NCI-H1105 (cell line): Measurements from ENCODE around the gene ASXL3.
A peak's percentile ranks its signal among the peaks of the same experiment; 100 is the strongest.

Source experiments
- DNase-seq: peaks from one replicate; lab custom pipeline; 2025; lab: John Stamatoyannopoulos, UW

ASXL3 gene

DNA sequence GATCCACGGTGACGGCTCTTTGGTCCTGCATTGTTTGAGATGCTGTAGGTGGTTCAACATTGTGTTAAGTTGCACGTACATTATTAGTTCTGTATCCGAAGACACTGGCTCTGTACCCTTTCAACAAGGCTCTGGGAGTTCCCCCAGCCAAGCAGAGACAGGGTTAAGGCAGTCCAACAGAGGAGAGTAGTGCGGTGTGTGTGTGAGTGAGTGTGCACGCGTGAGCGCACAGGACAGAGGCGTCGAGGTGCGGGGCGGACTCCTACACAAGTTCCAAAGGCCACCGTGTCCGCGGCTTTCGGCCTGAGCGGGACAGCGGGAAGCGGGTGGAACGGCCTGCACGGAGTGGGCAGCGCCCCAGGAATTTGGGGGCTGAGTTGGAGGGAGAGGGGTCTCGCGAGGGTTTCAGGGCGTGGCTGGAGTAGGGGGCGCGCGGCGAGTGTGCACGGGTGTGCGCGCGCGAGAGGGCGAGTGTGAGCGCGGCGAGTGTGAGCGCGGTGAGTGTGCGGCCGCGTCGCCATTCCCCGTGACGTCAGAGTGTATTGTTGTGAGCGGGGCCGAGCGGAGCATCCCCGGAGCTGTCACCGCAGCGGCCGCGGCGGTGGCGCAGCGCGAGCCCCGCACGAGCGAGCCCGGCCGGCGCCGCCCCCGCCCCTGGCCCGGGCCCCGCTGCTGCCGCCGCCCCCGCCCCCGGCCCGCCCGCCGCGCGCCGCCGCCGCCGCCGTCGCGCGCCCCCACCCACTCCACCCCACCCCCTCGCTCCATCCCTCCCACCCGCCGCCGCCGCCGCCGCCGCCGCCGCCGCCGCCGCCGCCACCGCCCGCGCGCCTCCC is at the start of gene ASXL3:
Gene ASXL3 (plus strand): TSS at position 535 of the 833 bp plus-strand sequence. CDS start 413 bp downstream, outside the sequence.
- DNase-seq: peak; percentile 34

DNA sequence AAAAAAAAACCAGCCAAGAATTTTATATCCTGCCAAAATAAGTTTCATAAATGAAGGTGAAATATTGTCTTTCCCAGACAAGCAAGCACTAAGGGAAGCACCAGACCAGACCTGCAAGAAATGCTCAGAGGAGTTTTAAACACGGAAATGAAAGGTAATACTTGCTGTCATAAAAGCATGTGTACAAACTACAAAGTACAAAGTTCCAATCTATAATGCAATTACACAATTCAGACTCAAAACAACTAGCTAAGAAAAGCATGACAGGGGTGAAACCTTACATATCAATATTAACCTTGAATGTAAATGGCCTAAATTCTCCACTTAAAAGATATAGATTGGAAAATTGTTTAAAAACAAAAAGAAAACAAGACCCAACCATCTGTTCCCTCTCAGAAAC is 45.0 kb upstream of the ASXL3 start:
- DNase-seq: no peak

- peak; percentile 39 for DNase-seq
Measured at GRCh38 chr18:33536904-33537303, 41.1 kb upstream of the ASXL3 start.

DNA sequence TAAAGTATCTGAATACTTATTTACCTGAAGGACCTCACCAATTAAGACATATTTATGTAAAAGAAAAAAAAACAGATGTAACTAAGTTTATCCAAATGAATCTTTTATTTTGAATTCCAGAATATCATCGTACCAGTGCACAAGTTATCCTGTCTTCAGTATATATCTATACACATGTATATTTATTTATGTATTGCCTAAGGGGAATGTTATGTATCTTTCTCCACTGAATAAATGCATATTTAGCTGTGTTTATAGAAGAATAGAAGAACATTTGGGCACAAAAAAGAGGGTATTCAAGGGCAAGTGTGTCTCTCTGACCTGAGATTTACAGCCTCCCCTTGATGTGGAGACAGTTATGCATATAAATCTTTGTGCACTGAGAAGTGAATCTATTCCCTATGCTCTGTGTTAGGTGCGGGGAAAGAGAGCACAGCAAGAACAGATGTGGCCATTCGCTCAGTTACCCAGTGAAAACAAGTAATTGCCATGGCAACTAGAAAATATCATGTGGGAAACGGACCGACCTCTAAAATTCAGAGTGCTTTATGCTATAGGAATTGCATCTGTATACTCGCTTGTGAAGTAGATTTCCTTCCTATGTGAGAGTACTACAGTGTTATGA is 39.5 kb upstream of the ASXL3 start:
- DNase-seq: no peak

DNA sequence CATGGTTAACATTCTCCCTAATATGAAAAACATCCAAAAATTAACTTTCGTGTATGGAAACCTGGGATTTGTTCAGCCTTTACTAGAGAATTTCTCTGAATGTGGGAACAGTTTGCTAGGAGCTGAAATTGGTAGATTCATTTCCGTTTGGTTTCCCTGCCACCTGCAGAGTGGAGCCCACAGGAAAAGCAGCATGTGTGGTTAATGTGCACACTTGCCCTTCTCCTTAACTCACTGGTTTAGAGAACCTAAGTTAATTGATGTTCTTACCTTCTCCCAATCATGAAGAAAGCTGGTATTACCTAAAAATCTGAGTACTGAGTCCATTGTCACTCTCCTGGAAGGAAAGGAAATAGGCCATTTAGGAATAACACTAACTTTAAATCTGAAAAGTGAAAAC is 37.6 kb upstream of the ASXL3 start:
- DNase-seq: no peak

DNA sequence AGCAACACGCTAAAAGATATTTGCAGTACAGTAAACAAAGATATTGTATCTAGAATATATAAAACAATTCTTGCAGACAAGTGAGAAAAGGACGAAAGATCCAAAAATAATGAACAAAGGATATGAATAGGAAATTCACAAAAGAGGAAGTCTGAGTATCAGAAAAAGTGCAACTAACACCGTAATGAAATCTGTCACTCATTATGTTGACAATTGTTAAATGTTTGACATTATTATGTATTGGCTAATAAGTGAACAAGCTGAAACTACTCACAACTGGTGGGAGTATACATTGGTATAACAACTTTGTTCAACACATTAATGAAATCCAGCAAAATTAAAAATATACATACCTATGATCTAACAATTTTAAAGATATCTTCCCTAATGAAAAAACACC is 36.7 kb upstream of the ASXL3 start:
- no peak for DNase-seq

GRCh38 chr18:33556846-33557245 is 21.2 kb upstream of the ASXL3 start:
- DNase-seq: no peak

GRCh38 chr18:33557706-33558105 is 20.3 kb upstream of the ASXL3 start:
- DNase-seq: no peak

GRCh38 chr18:33558529-33558928 is 19.5 kb upstream of the ASXL3 start:
- no peak for DNase-seq

DNA sequence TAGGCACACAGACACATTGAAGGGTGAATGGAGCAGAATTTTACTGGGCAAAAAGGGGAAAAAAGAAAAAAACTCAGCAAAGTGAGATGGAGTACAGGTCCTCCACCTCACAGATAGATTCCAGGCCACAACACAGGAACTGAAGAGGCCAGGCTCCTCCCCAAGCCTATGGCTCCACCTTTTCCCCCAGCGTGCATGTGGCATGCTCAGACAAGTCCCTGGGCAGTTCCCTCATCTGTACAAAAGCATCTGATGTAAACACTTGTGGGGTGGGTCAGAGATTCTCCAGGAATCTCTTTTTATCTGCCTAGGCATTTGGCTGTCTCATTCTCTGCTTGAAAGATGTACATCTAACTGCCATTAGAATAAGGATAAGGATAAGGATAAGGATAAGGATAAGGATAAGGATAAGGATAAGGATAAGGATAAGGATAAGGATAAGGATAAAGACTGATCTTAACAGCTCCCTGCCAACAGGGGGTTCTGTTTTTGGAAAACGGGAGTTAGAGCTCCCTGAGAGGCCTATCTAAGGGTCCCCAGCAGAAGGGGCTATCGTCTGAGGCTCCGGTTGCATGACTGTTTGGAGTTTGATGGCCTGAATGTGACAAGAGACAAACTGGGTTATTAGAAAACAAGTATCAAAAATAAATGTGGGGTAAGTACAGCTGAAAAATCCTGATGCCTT is 17.2 kb upstream of the ASXL3 start:
- DNase-seq: no peak

GRCh38 chr18:33562741-33563140 is 15.3 kb upstream of the ASXL3 start:
- DNase-seq: no peak

GRCh38 chr18:33567705-33568104 is 10.3 kb upstream of the ASXL3 start:
- no peak for DNase-seq

DNA sequence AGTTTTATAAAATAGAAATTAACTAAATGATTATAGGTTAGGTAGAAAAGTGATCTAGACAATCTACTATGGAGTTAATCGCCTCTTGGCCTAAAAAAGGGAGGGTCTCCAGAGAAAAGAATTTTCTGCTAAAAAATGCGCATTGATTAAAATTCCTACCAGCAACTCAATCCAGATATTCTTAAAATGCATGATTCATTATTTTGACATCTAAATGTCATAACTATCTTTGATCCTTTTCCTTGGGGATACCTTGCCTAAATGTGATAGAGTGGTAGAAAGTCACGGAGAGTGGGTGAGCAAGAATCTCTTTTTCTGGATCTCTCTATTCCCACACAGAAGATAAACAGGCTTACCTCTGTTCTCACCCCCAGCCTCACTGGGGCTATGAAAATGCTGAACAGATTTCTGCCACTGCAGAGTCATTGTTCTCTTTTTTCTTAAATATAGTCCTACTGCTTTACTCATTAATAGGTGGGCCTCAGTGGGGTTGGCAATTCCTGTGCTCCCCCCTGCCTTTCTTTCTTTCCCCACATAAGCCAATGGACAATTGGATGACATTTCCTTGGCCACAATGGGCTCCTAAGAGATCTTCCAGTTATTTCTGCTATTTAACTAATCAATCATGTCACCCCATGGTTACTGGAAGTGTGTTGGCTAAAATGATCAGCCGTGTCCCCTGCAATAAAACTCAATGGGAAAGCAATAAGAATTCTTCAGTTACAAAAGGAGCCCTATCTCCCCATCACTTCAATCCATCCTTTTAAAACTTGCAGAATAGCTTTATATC is 5.8 kb upstream of the ASXL3 start:
- no peak for DNase-seq

- DNase-seq: peak; percentile 43
Measured at GRCh38 chr18:33573193-33573592, 4.8 kb upstream of the ASXL3 start.

DNA sequence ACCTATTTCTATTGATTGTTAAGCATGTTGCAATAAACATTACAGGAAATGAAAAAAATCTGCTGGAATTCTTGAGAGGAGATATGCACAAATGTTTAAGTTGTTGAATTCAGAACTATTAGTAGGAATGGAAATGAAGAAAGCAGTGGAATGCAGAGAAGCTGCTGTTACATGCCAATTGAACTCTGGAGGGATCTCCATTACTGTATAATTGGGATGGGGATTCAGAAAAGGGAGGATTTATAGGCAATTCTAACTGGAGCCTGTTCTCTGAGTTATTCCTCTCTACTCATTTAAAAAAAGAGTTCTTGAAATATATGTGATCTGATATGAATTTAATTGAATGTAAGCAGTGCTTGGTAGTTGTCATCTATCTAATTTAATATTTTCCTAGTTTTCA is 2.6 kb upstream of the ASXL3 start:
- no peak for DNase-seq

DNA sequence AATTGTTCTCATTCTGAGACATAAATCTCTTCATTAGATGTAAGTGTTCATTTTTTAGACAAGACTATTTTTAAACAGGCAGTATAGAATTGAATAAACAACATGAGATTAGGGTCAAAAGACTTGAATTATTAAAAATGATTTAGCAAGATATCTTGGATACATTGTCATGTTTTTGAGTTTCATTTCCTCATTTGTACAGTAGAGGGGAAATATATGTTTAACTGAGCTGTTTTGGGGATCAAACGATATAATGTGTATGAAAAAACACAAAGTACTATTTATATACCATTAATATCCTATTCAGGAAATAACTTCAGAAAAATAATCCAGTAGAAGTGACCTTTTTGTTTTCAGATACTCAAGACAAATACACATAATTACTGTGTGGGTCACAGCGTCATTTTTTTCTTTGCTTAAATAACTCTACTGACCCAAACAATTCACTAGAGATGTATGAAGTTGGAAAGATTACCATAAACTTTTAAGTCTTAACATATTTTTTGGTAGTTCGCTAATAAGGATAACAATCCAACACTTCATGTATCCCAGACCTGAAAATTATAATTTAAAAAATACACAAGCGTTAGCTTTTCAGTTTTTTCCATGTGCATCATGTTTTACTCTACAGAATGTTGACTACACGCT is 896 bp upstream of the ASXL3 start:
- no peak for DNase-seq

DNA sequence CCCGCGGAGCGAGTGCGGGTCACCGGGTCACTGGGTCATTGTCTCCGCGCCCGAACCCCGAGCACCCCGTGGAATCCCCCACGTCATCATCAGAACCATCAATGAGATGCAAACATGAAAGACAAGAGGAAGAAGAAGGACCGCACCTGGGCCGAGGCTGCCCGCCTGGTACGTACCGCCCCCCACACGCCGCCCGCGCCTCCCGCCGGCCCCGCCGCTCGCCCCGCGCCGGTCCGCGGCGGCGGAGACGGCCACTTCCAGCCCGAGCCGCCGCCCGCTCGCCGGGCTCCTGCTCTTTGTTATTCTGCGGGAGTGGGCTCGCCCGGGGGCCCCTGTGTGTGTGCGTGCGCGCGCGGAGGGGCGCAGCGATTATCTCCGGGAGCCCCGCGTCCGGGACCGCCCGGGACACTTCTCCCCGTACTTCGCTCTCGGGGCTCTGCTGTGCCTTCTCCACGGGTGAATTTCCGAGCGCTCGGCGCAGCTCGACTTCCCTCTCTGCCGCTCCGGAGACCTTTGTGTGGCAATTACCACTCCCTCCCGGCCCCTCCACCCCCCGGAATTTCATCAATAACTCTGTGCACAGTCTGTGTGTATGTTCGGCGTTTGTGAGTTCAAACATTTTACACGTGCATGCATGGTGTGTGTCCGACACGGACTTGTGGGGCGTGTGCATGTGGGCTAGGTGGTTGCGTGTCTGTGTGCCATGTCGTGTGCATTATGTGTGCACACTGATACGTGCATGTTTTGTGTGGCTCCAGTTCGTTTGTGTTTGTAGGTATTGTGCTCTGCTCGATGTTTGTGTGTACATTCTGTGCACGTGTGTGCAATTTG is 714 bp downstream of the ASXL3 start:
- DNase-seq: peak; percentile 34

GRCh38 chr18:33579349-33580215 is 1.6 kb downstream of the ASXL3 start:
- DNase-seq: peak; percentile 12

- no peak for DNase-seq
Measured at GRCh38 chr18:33580546-33580945, 2.5 kb downstream of the ASXL3 start.

GRCh38 chr18:33581856-33582255 is 3.8 kb downstream of the ASXL3 start:
- no peak for DNase-seq
